ENCODE data around the gene POLR2L. TPM values are rescaled to one million over a fixed set of nuclear protein-coding genes. Genes with fewer than 3 reads are reported as not detected.

POLR2L gene
- total and polyA plus RNA-seq, 2 of the 13 experiments (the other 11 are each of a cell fraction or from before 2014, with no cell fraction given), result 104 to 114 TPM

DNA sequence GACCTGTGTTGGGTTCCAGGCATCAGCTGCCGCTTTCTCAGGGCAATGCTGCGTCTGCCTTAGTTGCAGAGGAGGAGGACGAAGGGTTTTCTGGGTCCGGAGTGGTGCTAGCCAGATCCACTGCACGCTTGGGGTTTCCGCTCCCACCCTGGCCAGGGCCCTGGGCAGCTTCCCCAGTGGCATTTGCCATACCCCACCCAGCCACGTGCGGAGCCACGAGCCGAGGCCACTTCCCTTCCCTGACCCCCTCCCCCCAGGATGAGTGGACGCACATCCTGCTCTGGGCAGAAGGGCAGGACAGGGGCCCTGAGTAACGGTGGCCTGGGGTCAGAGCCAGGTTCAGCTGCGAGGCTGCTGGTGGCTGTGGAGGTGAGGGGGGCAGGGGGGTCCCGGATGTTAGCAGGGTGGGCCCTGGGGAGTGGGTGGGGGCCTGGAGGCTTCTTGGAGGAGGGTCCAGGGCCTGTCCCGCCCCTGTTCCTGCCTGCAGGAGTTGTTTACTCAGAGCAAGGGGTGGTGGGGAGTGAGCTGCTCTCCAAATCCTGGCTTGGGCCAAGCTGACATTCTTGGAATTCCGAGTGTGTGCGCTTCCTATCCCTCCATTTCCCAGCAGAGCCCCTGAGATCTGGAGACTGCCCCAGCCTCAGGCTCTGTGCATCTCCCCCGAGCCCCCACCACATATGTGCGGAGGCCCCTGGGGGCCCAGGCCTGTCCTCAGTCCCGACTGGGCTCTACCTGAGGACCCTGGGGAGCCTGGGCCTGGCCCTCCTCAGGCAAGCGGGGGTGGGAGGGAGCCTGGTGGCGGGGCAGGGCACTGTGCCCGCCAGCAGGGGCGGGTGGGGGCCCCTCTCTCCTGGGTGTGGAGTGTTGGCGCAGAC lies 1.7 kb upstream of the POLR2L start (continued):
- TF ChIP-seq, protein P1, sequence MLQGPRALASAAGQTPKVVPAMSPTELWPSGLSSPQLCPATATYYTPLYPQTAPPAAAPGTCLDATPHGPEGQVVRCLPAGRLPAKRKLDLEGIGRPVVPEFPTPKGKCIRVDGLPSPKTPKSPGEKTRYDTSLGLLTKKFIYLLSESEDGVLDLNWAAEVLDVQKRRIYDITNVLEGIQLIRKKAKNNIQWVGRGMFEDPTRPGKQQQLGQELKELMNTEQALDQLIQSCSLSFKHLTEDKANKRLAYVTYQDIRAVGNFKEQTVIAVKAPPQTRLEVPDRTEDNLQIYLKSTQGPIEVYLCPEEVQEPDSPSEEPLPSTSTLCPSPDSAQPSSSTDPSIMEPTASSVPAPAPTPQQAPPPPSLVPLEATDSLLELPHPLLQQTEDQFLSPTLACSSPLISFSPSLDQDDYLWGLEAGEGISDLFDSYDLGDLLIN (CRISPR knock-in tag; IDR thresholded peaks at IDR 0.05; ENCODE audit: borderline replicate concordance), result no peak
- peak; percentile 75 for TF ChIP-seq FOSL2 (CRISPR knock-in tag; IDR thresholded peaks at IDR 0.05)
- TF ChIP-seq, protein P2, sequence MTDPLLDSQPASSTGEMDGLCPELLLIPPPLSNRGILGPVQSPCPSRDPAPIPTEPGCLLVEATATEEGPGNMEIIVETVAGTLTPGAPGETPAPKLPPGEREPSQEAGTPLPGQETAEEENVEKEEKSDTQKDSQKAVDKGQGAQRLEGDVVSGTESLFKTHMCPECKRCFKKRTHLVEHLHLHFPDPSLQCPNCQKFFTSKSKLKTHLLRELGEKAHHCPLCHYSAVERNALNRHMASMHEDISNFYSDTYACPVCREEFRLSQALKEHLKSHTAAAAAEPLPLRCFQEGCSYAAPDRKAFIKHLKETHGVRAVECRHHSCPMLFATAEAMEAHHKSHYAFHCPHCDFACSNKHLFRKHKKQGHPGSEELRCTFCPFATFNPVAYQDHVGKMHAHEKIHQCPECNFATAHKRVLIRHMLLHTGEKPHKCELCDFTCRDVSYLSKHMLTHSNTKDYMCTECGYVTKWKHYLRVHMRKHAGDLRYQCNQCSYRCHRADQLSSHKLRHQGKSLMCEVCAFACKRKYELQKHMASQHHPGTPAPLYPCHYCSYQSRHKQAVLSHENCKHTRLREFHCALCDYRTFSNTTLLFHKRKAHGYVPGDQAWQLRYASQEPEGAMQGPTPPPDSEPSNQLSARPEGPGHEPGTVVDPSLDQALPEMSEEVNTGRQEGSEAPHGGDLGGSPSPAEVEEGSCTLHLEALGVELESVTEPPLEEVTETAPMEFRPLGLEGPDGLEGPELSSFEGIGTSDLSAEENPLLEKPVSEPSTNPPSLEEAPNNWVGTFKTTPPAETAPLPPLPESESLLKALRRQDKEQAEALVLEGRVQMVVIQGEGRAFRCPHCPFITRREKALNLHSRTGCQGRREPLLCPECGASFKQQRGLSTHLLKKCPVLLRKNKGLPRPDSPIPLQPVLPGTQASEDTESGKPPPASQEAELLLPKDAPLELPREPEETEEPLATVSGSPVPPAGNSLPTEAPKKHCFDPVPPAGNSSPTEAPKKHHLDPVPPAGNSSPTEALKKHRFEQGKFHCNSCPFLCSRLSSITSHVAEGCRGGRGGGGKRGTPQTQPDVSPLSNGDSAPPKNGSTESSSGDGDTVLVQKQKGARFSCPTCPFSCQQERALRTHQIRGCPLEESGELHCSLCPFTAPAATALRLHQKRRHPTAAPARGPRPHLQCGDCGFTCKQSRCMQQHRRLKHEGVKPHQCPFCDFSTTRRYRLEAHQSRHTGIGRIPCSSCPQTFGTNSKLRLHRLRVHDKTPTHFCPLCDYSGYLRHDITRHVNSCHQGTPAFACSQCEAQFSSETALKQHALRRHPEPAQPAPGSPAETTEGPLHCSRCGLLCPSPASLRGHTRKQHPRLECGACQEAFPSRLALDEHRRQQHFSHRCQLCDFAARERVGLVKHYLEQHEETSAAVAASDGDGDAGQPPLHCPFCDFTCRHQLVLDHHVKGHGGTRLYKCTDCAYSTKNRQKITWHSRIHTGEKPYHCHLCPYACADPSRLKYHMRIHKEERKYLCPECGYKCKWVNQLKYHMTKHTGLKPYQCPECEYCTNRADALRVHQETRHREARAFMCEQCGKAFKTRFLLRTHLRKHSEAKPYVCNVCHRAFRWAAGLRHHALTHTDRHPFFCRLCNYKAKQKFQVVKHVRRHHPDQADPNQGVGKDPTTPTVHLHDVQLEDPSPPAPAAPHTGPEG (CRISPR knock-in tag; IDR thresholded peaks at IDR 0.05), result no peak
- TF ChIP-seq, protein P3, sequence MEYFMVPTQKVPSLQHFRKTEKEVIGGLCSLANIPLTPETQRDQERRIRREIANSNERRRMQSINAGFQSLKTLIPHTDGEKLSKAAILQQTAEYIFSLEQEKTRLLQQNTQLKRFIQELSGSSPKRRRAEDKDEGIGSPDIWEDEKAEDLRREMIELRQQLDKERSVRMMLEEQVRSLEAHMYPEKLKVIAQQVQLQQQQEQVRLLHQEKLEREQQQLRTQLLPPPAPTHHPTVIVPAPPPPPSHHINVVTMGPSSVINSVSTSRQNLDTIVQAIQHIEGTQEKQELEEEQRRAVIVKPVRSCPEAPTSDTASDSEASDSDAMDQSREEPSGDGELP (IDR thresholded peaks at IDR 0.05; ENCODE audit: borderline replicate concordance, low read depth), result peak; percentile 47; the same call in 1 of the 2 replicates
- peak; percentile 78 for TF ChIP-seq SPEN (CRISPR knock-in tag; IDR thresholded peaks at IDR 0.05; ENCODE audit: low read depth)
- TF ChIP-seq, protein P4, sequence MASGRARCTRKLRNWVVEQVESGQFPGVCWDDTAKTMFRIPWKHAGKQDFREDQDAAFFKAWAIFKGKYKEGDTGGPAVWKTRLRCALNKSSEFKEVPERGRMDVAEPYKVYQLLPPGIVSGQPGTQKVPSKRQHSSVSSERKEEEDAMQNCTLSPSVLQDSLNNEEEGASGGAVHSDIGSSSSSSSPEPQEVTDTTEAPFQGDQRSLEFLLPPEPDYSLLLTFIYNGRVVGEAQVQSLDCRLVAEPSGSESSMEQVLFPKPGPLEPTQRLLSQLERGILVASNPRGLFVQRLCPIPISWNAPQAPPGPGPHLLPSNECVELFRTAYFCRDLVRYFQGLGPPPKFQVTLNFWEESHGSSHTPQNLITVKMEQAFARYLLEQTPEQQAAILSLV (CRISPR knock-in tag; IDR thresholded peaks at IDR 0.05; ENCODE audit: borderline replicate concordance), result peak; percentile 93
- TF ChIP-seq GLI4 (CRISPR knock-in tag; IDR thresholded peaks at IDR 0.05; ENCODE audit: borderline replicate concordance), result no peak
- TF ChIP-seq, protein P5, sequence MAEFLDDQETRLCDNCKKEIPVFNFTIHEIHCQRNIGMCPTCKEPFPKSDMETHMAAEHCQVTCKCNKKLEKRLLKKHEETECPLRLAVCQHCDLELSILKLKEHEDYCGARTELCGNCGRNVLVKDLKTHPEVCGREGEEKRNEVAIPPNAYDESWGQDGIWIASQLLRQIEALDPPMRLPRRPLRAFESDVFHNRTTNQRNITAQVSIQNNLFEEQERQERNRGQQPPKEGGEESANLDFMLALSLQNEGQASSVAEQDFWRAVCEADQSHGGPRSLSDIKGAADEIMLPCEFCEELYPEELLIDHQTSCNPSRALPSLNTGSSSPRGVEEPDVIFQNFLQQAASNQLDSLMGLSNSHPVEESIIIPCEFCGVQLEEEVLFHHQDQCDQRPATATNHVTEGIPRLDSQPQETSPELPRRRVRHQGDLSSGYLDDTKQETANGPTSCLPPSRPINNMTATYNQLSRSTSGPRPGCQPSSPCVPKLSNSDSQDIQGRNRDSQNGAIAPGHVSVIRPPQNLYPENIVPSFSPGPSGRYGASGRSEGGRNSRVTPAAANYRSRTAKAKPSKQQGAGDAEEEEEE (CRISPR knock-in tag; IDR thresholded peaks at IDR 0.05; ENCODE audit: borderline replicate concordance), result peak; percentile 63; the same call in 1 of the 2 replicates
- TF ChIP-seq PHF20 (CRISPR knock-in tag; IDR thresholded peaks at IDR 0.05), result 0 out of 2 replicates have a peak, but pooled peaks have one; percentile 47
- 0 out of 2 replicates have a peak, but pooled peaks have one; percentile 24 for TF ChIP-seq REL (CRISPR knock-in tag; conservative IDR thresholded peaks at IDR 0.05)
- TF ChIP-seq, protein P6, sequence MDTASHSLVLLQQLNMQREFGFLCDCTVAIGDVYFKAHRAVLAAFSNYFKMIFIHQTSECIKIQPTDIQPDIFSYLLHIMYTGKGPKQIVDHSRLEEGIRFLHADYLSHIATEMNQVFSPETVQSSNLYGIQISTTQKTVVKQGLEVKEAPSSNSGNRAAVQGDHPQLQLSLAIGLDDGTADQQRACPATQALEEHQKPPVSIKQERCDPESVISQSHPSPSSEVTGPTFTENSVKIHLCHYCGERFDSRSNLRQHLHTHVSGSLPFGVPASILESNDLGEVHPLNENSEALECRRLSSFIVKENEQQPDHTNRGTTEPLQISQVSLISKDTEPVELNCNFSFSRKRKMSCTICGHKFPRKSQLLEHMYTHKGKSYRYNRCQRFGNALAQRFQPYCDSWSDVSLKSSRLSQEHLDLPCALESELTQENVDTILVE (CRISPR knock-in tag; IDR thresholded peaks at IDR 0.05), result peak; percentile 76; the same call in 1 of the 2 replicates
- TF ChIP-seq, protein P7, sequence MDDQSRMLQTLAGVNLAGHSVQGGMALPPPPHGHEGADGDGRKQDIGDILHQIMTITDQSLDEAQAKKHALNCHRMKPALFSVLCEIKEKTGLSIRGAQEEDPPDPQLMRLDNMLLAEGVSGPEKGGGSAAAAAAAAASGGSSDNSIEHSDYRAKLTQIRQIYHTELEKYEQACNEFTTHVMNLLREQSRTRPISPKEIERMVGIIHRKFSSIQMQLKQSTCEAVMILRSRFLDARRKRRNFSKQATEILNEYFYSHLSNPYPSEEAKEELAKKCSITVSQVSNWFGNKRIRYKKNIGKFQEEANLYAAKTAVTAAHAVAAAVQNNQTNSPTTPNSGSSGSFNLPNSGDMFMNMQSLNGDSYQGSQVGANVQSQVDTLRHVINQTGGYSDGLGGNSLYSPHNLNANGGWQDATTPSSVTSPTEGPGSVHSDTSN (CRISPR knock-in tag; IDR thresholded peaks at IDR 0.05; ENCODE audit: borderline replicate concordance), result no peak
